Non-pigmented ciliary epithelial cell (primary cell): Measurements from ENCODE around the gene MICB.
"Not testable (repeated sequence)": the region's sequence is repeated elsewhere in the genome, so short reads cannot be mapped to it uniquely, and the experiment has no call there.

ENCODE experiments used
- DNase-seq: peaks from one replicate; pipeline ENCODE4 v3.0.0-alpha.2; 2010; ENCODE audit warnings: low read depth

The MICB gene

DNA sequence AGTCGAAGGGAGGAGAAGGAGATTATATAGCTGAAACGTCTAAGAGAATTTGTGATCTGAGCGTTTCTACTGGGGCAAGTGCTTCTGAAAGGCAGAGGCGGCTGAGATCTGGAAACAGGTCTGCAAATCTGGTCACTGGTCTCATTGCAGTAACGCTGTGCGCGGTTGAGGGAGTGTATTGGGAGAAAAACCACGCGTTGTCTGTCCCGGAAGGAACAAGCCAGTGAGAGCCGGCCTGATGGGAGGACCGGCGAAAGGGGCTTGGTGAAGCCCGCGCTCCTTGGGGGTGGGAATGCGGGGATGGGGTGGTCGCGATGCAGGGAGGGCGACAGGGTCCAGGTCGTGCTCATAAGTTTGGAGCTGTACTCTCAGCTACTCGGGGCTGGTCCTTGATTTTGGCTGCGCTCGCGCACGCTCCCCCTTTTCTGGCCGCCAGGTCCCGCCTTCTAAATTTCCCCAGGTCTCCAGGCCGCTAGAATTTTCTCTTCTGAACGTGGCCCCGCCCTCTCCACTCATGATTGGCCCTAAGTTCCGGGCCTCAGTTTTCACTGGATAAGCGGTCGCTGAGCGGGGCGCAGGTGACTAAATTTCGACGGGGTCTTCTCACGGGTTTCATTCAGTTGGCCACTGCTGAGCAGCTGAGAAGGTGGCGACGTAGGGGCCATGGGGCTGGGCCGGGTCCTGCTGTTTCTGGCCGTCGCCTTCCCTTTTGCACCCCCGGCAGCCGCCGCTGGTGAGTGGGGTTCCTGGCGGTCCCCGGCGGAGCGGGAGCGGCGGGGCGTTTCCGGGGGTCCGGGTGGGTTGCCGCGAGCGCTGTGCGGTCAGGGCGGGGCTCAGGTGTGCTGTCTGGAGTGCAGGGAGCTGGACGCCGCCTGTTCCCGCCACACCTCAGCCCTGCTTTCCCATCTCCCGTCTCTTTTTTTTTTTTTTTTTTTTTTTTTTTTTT is at the start of gene MICB:
Gene MICB (plus strand): TSS at position 615 of the 946 bp plus-strand sequence. CDS start 49 bp downstream, at position 664.
- no peak for DNase-seq

DNA sequence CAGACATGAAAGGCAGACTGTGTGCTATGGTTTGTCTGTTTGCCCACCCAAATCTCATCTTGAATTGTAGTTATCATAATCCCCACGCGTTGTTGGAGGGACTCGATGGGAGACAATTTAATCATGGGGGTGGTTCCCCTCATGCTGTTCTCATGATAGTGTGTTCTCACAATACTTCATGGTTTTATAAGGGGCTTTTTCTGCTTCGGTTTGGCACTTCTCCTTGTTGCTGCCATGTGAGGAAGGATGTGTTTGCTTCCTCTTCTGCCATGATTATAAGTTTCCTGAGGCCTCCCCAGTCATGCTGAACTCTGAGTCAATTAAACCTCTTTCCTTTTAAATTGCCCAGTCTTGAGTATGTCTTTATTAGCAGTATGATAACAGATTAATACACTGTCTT is 47.2 kb upstream of the MICB start:
- DNase-seq: no peak

DNA sequence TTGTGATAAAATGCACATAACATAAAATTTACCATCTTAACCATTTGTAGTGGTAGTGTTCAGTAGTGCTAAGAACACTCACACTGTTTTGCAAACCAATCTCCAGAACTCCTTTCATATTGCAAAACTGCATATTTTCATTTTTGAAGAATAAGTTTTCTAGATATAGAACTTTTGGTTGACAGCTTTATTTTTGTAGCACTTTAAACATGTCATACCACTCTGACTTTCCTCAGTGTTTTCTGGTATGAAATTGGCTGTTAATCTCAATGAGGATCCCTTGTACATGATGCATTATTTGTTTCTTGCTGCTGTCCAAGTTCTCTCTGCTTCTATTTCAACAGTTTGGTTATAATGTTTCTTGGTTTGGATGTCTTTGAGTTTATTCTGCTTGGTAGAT is 45.1 kb upstream of the MICB start:
- DNase-seq: no peak

DNA sequence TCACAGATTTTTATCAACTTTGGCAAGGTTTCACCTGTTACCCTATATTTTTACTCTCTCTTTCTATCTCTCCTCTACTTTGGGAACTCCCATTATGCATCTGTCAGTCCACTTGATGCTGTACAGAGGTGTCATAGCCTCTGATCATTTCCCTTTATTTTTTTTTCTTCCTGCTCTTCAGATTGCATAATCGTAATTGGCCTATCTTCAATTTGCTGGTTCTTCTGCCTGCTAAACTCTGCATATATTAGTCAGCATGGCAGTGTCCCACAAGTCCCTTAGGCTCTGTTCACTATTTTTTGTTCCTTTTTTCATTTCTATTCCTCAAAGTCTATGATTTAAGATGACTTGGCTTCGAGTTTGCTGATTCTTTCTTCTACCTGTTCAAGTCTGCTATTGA is 44.7 kb upstream of the MICB start:
- no peak for DNase-seq

DNA sequence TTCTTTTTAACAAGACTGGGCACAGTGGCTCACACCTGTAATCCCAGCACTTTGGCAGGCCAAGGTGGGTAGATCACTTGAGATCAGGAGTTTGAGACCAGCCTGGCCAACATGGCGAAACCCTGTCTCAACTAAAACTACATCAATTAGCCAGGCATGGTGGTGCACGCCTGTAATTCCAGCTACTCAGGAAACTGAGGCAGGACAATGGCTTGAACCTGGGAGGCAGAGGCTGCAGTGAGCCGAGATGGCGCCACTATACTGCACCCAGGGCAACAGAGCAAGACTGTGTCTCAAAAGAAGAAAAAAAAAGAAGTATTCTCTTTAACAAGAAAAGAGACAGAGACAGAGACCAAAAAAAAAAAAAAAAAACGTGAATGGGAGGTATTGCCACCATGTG is 38.1 kb upstream of the MICB start:
- DNase-seq: not testable (repeated sequence)

DNA sequence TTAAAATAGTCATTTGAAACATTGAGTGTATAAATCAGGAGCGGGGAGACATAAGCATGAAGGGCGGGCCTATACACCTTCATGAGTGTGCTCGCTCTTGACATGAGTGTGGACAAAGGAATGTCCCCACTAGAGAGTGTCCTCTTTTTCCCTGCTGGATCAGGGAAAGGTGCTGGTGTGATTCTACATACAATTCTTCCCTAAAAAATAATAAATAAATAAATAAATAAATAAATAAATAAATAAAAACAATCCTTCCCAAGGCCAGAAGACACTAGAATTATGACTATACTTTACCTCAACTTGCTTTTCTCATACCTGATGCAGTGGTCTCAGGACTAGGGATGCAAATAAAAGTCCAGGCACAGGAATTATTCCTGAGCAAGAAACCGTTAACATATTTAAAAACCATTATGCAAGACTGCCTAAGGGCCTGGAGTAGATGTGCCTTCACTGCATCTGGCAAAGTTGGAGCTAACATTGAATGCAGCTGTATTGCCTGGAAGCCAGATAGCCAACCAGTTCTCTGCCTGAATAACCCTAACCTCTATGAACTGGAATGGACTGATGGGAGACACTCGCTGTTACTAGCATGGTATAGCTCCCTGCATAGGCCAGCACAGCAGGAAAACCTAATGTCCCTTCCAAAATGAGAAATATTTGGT is 37.5 kb upstream of the MICB start:
- DNase-seq: no peak

DNA sequence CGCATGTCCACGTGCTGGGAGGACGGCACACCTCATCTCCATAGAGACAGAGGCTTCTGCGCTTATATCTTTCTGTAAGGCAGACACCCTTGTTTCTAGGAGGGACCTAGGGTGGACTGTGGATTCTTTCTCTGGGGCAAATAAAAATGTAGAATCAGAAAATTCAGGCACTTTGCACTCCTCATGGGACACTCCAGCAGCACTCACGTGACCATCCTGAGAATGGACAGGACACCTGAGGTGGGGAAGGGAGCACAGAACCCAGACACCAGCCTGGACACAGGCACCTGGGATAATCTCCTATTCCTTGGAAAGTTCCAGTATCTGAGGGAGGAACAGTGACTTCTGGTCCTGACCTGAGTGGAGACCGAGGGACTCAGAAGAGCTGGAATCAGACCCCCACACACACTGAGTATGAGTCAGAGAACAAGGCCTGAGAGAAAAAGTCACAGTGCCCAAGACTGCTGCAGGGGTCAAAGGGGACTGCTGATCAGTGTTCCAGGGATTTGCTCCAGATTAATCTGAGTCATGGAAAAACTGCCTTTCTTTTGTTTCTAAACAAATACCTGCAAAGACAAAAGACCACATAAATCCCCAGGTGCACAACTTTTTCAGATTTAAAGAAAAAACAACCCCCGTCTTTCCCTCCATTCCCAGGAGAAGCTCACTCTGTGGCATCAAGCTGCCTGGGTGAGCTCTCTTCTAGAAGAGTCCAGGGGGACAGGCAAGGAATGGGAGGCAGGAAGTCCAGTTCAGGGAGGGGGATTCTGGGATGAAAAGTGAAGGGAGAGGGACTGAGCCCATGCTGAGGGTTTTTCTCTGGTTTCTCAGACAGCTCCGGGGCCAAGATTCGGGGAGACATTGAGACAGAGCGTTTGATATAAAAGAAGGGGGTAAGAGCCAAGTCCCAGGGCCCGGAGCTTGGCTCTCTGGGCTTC is 35.6 kb upstream of the MICB start:
- no peak for DNase-seq

DNA sequence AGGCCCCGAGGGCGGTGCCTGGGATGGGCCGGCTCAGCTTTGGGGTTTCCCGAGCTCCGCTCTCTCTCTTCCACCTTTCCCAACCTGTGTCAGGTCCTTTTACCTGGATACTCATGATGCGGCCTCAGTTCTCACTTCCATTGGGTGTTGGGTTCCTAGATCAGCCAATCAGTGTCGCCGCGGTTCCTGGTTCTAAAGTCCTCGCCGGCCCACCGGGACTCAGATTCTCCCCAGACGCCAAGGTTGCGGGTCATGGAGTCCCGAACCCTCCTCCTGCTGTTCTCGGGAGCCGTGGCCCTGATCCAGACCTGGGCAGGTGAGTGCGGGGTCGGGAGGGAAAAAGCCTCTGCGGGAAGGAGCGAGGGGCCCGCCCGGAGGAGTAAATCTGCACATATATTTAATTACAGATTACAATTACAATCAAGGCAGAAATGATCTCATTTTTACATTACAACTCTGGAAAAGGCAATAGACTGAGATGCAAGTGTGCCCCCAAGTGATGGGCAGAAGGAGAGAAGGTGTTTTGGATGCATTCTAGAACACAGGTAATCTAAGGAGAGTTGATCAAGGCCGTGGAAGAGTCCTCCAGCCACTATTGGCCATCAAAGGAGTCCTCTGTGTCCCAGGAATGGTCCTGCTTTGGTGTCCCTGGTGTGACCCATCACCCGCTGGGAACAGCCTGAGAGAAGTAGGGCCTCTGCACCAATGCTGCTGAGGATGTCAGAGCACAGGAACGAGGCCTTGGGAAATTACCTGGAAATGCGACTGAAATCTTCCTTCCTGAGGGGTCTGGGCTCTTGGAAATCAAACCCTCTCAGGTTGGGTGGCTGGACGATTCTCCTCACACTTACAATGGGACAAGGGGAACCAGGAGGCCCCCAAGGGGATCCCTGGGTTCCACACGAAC is 34.7 kb upstream of the MICB start:
- DNase-seq: peak; percentile 30

DNA sequence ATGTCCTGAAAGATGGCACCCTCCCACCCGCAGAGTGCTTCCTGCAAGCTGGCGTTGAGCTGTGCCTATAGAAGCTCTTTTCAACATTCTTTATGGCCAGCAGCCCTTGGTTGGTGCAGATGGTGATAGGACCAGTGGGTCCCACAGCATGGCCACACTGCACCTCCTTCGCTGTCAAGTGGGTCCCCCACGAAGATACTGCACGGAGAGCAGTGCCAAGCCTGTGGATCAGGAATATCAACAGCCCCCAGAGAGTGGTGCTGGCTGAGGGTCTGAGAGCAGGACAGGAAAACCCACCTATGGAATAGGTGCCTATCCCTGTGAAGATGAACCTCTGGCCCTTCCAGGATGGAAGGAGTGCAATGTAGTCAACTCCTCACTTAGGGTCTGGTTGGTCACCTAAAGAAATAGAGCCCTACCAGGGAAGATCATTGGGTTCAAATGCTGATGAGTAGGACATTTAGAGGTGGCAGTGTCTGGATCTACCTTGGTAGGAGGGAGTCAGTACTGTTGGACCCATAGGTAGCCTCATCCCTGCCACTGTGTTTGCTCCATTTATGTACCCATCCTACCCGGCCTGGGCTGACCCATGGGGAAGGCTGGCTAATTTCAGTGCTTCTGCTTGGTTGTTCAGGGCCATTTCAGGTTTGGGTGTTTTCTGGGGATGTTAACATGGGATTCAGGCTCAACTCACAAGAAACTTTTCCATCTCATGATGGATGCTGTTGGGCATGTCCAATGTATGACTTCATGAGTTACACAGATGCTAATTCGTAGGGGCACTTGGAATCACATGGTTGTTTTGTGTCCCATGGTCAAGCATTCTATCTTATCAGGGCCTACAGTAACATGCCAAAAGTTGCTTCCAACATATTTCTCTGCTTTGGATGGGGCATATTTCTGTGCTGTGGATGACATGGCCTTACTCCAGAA is 33.4 kb upstream of the MICB start:
- no peak for DNase-seq

DNA sequence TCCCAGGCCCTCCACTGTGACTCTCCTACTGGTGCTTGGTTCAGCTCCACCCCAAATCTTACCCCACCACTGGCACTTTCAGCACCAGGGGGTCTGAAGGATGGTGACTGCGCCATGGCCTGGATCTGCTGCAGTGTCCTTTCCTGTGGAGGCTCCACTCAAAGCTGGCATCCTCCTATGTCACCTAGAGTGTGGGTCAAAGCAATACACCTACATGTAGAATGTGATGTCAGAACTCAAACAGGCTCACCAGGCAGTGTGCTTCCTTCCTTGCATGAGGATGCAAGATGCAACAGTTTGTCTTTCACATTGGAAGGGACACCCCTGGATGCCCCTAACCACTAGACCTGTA is 32.8 kb upstream of the MICB start:
- no peak for DNase-seq

DNA sequence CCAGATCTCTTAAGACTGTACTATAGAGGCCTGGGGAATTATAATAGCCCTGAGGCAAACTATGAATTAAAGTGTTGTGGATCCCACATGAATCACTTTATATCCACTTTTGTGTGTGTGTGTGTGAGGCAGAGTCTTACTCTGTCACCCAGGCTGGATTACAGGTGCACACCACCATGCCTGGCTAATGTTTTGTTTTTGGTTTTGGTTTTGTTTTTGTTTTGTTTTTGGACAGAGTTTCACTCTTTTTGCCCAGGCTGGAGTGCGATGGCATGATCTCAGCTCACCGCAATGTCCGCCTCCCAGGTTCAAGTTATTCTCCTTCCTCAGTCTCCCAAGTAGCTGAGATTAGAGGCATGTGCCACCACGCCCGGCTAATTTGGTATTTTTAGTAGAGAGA is 32.2 kb upstream of the MICB start:
- no peak for DNase-seq

DNA sequence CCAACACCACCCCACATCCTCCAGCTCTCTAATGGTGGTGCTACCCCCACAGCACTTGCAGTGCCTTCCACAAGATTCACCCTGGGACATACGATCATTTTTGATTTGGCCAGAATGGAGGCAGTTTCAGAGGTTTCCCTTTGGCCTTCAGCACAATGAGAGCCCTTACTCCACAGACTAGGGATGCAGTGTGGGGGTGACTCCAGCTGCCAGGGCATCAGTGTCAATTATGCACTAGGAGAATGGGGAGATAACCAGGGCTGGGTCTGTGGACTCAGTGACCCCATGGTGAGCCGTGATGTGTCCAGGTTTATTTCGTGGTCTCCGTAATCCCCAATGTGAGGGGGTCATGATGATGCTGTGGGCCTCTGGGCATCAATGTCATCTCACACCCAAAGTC is 31.5 kb upstream of the MICB start:
- no peak for DNase-seq

DNA sequence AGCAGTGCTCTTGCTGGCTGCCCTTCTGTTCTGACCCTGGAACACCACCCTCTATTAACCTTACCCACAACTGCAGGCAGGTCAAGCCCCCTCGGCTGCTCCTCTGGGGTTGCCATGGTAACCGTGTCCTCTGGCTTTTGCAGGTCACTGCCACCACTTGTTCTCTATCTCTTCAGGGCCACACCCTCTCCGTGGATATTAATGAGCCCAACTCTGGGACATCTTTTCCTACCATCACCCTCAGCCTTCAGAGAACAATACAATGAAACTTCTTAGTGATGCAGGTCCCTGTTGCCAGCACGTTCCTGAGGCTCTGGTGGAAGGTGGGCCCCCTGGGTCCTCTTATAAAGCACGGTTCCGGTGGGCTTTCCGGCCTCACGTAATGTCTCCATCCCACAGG is 30.8 kb upstream of the MICB start:
- no peak for DNase-seq

DNA sequence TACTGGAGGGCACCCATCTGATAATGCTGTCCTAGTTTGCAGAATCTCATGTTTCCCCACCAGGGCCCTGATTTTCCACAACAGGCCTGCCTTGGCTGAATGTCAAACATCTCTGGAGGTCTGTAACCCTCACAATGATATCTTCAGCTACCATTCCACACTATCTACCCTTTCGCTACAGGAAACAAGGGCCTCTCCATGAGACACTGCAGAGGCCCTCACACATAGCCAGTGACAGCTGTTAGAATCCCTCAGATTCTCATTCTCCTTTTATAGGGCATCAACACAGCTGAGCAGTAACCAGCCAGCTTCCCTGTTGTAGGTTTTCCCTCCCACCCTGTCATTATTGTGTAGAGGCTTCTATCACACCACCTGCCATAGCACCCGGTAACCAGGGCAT is 29.6 kb upstream of the MICB start:
- DNase-seq: no peak

DNA sequence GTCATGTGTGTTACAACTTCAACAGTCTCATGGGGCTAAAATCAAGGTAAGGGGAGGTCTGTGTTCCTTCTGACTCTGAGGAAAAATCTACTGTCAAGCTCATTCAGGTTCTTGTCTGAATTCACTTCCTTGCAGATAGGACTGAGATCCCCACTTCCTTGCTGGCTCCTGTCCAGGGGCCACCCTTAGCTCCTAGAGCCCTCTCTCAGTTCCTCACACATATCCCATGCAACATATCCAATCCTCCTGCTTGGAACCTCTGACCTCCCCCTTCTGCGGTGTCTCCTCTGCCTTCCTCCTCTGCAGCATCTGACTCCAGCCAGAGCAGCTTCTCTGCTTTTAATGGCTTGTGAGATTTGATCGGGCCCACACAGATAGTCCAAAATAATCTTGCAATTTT is 27.1 kb upstream of the MICB start:
- no peak for DNase-seq

DNA sequence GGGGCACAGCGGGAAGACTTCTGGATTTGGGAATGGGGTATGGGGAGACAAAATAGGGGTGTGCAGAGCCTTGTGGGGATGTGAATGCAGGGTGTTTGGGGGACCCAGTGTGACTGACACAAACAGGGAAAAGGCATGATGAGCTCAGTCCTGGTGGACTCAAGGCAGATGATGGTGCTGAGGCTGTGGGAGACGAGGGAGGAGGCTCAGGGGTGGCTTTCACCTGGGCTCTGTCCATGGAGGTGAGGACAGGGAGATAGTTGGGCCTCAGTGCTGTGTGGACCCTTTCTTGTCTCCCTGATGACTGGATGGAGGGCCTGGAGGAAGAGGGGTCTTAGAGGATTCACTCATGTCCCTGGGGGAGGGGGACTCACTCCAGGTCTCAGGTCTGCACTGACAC is 26.2 kb upstream of the MICB start:
- no peak for DNase-seq

DNA sequence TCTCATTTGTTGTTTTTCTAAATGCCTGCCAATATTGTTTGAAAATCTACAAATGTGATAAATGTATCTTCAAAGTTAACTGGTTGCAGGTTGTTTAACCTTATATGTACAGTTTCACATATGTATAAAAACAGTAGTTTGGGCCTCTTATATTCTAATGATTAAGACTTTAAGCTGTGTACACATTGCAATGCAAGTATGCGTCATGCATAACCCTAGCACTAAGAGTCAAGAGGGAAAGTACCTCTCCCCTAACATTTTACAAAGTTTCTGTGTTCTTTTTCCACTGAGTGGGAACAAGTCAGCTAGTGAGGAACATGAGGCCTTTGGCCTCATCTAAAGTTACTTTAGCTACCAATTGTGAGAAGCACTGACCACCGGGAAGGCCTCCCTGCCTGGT is 25.7 kb upstream of the MICB start:
- DNase-seq: no peak

DNA sequence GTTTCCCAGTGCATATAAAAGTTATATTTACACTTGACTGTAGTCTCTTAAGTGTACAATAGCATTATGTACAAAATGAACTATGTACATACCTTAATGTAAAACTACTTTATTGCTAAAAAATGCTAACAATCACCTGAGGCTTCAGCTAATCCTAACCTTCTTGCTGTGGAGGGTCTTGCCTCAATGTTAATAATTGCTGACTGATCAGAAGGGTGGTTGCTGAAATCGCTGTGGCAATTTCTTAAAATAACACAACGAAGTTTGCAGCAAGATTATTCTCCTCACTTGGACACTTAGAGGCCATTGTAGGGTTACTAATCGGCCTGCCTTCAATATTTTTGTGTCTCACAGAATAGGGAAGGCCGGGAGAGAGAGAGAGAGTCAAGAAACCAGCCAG is 24.7 kb upstream of the MICB start:
- DNase-seq: no peak

DNA sequence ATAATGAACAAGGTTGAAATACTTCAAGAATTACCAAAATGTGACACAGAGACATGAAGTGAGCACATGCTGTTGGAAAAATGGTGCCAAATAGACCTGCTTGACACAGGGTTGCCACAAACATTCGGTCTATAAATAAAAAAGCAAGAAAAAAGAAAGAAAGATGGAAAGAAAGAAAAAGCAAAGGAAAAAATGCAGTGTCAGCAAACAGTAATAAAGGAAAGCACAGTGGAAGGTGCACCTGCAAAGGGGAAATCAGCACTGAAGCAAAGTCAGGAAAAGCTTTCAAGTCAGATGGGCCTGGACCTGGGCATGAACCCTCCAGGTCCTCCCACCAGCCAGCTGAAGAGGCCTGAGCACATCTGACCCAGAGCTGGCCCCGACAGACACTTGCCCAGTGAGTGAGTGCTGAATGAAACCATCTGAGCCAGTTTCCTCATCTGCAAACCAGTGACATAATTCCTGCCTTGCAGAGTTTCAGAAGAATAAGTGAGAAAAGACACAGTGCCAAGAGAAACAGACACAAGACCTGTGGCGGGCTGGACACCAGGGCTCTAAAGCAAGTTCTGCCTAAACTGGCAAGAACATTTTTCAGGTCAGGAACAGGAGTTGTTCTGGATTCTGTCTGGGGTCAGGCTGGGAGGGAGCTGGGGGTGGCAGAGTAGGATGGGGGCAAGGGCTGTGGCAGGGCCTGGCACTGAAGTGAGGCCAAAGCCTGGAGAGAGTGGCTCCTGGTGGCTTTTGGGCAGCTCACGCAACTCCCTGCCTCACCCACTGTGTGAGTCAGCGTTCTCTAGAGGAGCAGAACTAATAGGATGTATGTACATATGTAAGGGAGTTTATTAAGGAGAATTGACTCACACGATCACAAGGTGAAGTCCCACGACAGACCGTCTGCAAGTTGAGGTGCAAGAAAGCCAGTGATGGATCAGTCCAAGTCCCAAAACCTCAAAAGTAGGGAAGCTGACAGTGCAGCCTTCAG is 23.9 kb upstream of the MICB start:
- DNase-seq: no peak
